ENCODE data around the gene UBD. TPM values are rescaled to one million over a fixed set of nuclear protein-coding genes. Genes with fewer than 3 reads are reported as not detected.

The UBD gene
- total and polyA plus RNA-seq, 2 experiments from 2014 or later: not detected

DNA sequence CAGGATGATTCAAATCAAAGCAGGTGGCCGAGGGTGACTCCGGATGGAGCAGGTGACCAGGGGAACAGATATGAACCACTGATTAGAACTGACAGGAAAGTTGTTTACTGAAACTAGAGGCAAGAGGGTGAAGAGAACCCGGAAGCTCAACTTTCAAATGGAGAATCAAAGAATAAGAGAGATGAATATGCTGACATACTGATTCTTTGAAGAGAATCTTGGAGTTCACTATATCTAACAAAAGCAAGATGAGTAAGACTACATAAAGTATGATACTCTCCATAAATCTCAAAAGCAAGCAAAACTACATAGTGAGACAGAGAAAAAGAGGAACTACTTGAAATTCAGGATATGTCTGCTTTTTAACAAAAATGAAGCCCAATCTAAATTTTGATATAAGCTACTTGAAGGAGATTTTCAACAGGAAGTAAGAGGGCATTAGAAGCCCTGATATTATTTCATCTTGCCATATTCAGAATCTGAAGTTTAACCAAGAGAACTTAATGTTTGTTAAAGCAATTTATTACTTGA lies 4.0 kb upstream of the UBD start (continued):
- TF ChIP-seq, protein P1, sequence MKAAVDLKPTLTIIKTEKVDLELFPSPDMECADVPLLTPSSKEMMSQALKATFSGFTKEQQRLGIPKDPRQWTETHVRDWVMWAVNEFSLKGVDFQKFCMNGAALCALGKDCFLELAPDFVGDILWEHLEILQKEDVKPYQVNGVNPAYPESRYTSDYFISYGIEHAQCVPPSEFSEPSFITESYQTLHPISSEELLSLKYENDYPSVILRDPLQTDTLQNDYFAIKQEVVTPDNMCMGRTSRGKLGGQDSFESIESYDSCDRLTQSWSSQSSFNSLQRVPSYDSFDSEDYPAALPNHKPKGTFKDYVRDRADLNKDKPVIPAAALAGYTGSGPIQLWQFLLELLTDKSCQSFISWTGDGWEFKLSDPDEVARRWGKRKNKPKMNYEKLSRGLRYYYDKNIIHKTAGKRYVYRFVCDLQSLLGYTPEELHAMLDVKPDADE (IDR thresholded peaks at IDR 0.05): no peak
- no peak for TF ChIP-seq ZNF331 (CRISPR knock-in tag; IDR thresholded peaks at IDR 0.05; ENCODE audit: low read depth)
- TF ChIP-seq, protein P2, sequence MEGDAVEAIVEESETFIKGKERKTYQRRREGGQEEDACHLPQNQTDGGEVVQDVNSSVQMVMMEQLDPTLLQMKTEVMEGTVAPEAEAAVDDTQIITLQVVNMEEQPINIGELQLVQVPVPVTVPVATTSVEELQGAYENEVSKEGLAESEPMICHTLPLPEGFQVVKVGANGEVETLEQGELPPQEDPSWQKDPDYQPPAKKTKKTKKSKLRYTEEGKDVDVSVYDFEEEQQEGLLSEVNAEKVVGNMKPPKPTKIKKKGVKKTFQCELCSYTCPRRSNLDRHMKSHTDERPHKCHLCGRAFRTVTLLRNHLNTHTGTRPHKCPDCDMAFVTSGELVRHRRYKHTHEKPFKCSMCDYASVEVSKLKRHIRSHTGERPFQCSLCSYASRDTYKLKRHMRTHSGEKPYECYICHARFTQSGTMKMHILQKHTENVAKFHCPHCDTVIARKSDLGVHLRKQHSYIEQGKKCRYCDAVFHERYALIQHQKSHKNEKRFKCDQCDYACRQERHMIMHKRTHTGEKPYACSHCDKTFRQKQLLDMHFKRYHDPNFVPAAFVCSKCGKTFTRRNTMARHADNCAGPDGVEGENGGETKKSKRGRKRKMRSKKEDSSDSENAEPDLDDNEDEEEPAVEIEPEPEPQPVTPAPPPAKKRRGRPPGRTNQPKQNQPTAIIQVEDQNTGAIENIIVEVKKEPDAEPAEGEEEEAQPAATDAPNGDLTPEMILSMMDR (conservative IDR thresholded peaks at IDR 0.05; ENCODE audit: low read depth in 2 of 2): no peak

DNA sequence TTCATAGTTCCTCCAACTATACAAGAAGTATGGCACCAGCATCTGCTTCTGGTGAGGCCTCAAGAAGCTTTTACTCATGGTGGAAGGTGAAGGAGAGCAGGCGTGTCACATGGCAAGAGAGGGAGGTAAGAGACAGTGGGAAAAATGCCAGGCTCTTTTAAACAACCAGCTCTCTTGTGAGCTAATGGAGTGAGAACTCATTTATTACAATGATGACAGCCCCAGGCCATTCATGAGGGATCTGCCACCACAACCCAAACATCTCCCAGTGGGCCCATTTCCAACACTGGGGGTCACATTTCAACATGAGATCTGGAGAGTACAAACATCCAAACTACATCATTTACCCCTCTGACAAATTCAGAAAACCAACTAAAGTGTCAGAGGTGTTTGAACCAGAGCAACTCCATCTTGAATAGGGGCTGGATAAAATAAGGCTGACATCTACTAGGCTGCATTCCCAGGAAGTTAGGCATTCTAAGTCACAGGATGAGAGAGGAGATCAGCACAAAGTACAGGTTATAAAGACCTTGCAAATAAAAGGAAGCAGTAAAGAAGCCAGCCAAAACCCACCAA lies 2.2 kb upstream of the UBD start:
- no peak overlapping the region for H3K4me3 ChIP-seq
- Mint-ChIP-seq H3K4me3 (no peak overlapping the region), H3K27me3 (ENCODE audit: insufficient read depth, low read depth, poor library complexity) (peaks cover 11% of the 10 kb centered on the region), H3K36me3 (ENCODE audit: low read depth) (no peaks in the 10 kb centered on the region), H3K4me1 (peaks cover 33% of the 10 kb centered on the region), H3K9me3 (peaks cover 3% of the 10 kb centered on the region; the same call in 1 of the 3 replicates), H3K27ac (no peak overlapping the region)
- H3K27me3 ChIP-seq (ENCODE audit: insufficient read depth): peaks cover 6% of the 10 kb centered on the region
- no peaks in the 10 kb centered on the region for H3K79me2 ChIP-seq (replicated peaks; ENCODE audit: insufficient read depth)
- no peak overlapping the region for H2AFZ ChIP-seq
- DNase-seq (ENCODE audit: low spot score) (no peak), ATAC-seq (no peak)
- no peaks in the 10 kb centered on the region for H3K36me3 ChIP-seq (ENCODE audit: insufficient read depth)
- H3K4me1 ChIP-seq (ENCODE audit: insufficient read depth): peaks cover 26% of the 10 kb centered on the region
- no peaks in the 10 kb centered on the region; the same call in 1 of the 2 replicates for H3F3A ChIP-seq (replicated peaks; ENCODE audit: low read depth)
- H4K20me1 ChIP-seq (replicated peaks; ENCODE audit: insufficient read depth): no peaks in the 10 kb centered on the region
- H3K27ac ChIP-seq (ENCODE audit: low read depth): no peak overlapping the region
- H3K4me2 ChIP-seq: no peak overlapping the region
- 0 out of 2 replicates have a peak, but pooled peaks cover 4% of the 10 kb centered on the region for H3K9me2 ChIP-seq (ENCODE audit: insufficient read depth)
- TF ChIP-seq EZH2phosphoT487 (IDR thresholded peaks at IDR 0.05; ENCODE audit: unreplicated experiment): no peak
- no peak for TF ChIP-seq ZNF114 (CRISPR knock-in tag; IDR thresholded peaks at IDR 0.05)
- TF ChIP-seq STAT1 (IDR thresholded peaks at IDR 0.05; ENCODE audit: unreplicated experiment): no peak
- TF ChIP-seq, protein P3, sequence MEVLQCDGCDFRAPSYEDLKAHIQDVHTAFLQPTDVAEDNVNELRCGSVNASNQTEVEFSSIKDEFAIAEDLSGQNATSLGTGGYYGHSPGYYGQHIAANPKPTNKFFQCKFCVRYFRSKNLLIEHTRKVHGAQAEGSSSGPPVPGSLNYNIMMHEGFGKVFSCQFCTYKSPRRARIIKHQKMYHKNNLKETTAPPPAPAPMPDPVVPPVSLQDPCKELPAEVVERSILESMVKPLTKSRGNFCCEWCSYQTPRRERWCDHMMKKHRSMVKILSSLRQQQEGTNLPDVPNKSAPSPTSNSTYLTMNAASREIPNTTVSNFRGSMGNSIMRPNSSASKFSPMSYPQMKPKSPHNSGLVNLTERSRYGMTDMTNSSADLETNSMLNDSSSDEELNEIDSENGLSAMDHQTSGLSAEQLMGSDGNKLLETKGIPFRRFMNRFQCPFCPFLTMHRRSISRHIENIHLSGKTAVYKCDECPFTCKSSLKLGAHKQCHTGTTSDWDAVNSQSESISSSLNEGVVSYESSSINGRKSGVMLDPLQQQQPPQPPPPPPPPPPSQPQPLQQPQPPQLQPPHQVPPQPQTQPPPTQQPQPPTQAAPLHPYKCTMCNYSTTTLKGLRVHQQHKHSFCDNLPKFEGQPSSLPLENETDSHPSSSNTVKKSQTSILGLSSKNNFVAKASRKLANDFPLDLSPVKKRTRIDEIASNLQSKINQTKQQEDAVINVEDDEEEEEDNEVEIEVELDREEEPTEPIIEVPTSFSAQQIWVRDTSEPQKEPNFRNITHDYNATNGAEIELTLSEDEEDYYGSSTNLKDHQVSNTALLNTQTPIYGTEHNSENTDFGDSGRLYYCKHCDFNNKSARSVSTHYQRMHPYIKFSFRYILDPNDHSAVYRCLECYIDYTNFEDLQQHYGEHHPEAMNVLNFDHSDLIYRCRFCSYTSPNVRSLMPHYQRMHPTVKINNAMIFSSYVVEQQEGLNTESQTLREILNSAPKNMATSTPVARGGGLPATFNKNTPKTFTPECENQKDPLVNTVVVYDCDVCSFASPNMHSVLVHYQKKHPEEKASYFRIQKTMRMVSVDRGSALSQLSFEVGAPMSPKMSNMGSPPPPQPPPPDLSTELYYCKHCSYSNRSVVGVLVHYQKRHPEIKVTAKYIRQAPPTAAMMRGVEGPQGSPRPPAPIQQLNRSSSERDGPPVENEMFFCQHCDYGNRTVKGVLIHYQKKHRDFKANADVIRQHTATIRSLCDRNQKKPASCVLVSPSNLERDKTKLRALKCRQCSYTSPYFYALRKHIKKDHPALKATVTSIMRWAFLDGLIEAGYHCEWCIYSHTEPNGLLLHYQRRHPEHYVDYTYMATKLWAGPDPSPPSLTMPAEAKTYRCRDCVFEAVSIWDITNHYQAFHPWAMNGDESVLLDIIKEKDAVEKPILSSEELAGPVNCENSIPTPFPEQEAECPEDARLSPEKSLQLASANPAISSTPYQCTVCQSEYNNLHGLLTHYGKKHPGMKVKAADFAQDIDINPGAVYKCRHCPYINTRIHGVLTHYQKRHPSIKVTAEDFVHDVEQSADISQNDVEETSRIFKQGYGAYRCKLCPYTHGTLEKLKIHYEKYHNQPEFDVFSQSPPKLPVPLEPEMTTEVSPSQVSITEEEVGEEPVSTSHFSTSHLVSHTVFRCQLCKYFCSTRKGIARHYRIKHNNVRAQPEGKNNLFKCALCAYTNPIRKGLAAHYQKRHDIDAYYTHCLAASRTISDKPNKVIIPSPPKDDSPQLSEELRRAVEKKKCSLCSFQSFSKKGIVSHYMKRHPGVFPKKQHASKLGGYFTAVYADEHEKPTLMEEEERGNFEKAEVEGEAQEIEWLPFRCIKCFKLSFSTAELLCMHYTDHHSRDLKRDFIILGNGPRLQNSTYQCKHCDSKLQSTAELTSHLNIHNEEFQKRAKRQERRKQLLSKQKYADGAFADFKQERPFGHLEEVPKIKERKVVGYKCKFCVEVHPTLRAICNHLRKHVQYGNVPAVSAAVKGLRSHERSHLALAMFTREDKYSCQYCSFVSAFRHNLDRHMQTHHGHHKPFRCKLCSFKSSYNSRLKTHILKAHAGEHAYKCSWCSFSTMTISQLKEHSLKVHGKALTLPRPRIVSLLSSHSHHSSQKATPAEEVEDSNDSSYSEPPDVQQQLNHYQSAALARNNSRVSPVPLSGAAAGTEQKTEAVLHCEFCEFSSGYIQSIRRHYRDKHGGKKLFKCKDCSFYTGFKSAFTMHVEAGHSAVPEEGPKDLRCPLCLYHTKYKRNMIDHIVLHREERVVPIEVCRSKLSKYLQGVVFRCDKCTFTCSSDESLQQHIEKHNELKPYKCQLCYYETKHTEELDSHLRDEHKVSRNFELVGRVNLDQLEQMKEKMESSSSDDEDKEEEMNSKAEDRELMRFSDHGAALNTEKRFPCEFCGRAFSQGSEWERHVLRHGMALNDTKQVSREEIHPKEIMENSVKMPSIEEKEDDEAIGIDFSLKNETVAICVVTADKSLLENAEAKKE (CRISPR knock-in tag; IDR thresholded peaks at IDR 0.05): no peak
- TF ChIP-seq, protein P2 (conservative IDR thresholded peaks at IDR 0.05; ENCODE audit: low read depth in 2 of 2): no peak
- no peak for TF ChIP-seq EZH2 (IDR thresholded peaks at IDR 0.05; ENCODE audit: low read depth, unreplicated experiment)
- TF ChIP-seq POLR2AphosphoS5 (IDR thresholded peaks at IDR 0.05; ENCODE audit: low read depth): no peak
- no peak for TF ChIP-seq NANOG (IDR thresholded peaks at IDR 0.05; ENCODE audit: borderline replicate concordance)
- TF ChIP-seq, protein P1 (IDR thresholded peaks at IDR 0.05): no peak
- no peak for TF ChIP-seq JUNB (IDR thresholded peaks at IDR 0.05; ENCODE audit: unreplicated experiment)
- no peak for TF ChIP-seq ZNF331 (CRISPR knock-in tag; IDR thresholded peaks at IDR 0.05; ENCODE audit: low read depth)
